Gastrocnemius medialis (tissue), 4 donors: ENCODE results near the gene WRAP53. TPM values are rescaled to one million over a fixed set of nuclear protein-coding genes. Genes with fewer than 3 reads are reported as not detected.

Experiments used
- ATAC-seq, 2 donors: fragments of 150-250 bp; one replicate each; pipeline ENCODE4 v1.9.1; 2016
- DNase-seq, 2 donors: peaks; one replicate each; pipeline ENCODE4 v3.0.0-alpha.2; 2019
- H3K27ac ChIP-seq, 4 donors: fragments of 200-600 bp; sonication (generic); 1 replicate in 1 of 4; 2 replicates in 3 of 4; pipeline ENCODE4 v1.5.1; 2016 to 2018; ENCODE audit warnings: mild to moderate bottlenecking in 2 of 4, moderate library complexity in 1 of 4
- H3K27me3 ChIP-seq, 3 donors: fragments of 200-600 bp; sonication (generic) in 2 of 3; 1 replicate in 1 of 3; 2 replicates in 2 of 3; pipeline versions ENCODE4 v1.5.1 to v1.6.0; 2016 to 2019; ENCODE audit warnings: mild to moderate bottlenecking in 1 of 3, moderate library complexity in 1 of 3
- H3K36me3 ChIP-seq, 2 donors: fragments of 200-600 bp; sonication (generic) in 1 of 2; one replicate each; pipeline ENCODE4 v1.5.1; 2017 to 2018
- H3K4me1 ChIP-seq, 2 donors: fragments of 200-600 bp; sonication (generic) in 1 of 2; one replicate each; pipeline ENCODE4 v1.5.1; 2016 to 2017; ENCODE audit warnings: mild to moderate bottlenecking in 2 of 2
- H3K4me3 ChIP-seq, 4 donors: fragments of 200-600 bp; sonication (generic) in 3 of 4; 1 replicate in 1 of 4; 2 replicates in 3 of 4; pipeline ENCODE4 v1.5.1; 2016 to 2019; ENCODE audit warnings: mild to moderate bottlenecking in 2 of 4
- H3K9me3 ChIP-seq, 3 donors: fragments of 200-600 bp; sonication (generic) in 2 of 3; 1 replicate in 1 of 3; 2 replicates in 2 of 3; pipeline ENCODE4 v1.5.1; 2016 to 2019
- POLR2A ChIP-seq, 2 donors: fragments of 450-650 bp; IDR thresholded peaks; one replicate each; pipeline ENCODE4 v1.6.1; 2017; ENCODE audit warnings: antibody characterized with exemption in 2 of 2, mild to moderate bottlenecking in 2 of 2, moderate library complexity in 2 of 2
- in situ Hi-C, 4 donors: fragments of 200-750 bp; cut with MboI; loops; one replicate each; pipeline versions ENCODE4 v1.15.0 to v1.8.0; 2017; ENCODE audit warnings: low sequenced_read_pairs in 4 of 4
- intact Hi-C: fragments of 100-400 bp; cut with DNase I; formaldehyde crosslinking; loops from one replicate; pipeline ENCODE4 v1.15.1; 2023; ENCODE audit warnings: low total_unique reads
- total RNA-seq, 4 donors: library from RNA; depleted of rRNA; stranded (reverse); fragments of >200 nt; gene quantifications; one replicate each; pipeline versions ENCODE4 v1.1.0 to v1.2.3, GENCODE V29; 2016
- TF ChIP-seq, protein P1 (sequence below), 5 experiments: fragments of 450-650 bp in 3 of 5; fragments of 200-600 bp in 2 of 5; sonication (generic) in 2 of 5; IDR thresholded peaks in 4 of 5; conservative IDR thresholded peaks in 1 of 5; 1 replicate in 4 of 5; 2 replicates in 1 of 5; pipeline ENCODE4 v1.5.1; 2016 to 2019; ENCODE audit warnings: antibody characterized with exemption in 5 of 5, mild to moderate bottlenecking in 3 of 5, moderate library complexity in 3 of 5

The WRAP53 gene
- total RNA-seq, 4 donors from 2014 or later = 2.6 to 5.8 (median 3.7) TPM

DNA sequence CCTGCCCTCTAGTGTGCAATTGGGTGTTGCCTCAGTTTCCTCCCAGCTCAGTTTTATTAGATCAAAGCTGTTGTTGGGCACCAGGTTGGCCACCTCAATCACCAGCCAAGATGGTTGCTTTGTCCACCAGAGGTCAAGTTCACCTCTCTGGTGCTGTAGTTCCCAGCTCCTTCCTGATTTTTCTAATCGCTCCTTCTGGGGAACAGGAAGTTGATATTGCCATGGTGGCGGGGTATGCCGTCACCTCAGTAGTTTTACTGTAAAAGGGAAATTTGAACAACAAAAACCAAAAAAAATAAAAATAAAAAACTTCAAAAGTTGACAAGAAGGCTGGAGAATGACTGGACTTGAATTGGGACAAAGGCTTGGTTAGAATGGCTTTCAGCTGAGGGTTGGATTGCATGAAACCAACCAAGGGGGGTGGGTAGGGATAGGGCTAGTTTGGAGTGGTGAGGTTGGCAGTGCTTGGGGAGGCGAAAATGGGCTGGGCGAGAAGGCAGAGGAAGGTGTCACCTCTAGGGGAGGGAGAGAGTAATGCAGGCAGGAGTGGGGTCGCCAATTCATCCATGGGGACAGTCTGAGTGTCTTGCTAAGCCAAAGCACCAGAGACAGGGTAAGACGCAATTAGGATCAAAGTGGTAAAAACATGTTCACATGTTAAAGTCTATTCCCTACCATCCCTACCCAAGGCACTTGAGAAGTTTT is 22.9 kb downstream of the WRAP53 start:
- intact Hi-C loops = no loop called here
- in situ Hi-C loops = no loop called here
- Histone ChIP-seq H3K4me1 (no peaks in the 10 kb centered on the region), H3K27me3 (peaks cover 41 to 54% (median 53%) of the 10 kb centered on the region in 3 donors), H3K4me3 (no peak overlapping the region), H3K9me3 (no peaks in the 10 kb centered on the region), H3K27ac (no peak overlapping the region), H3K36me3 (no peaks in the 10 kb centered on the region)
- no peak for ATAC-seq
- TF ChIP-seq, protein P1, sequence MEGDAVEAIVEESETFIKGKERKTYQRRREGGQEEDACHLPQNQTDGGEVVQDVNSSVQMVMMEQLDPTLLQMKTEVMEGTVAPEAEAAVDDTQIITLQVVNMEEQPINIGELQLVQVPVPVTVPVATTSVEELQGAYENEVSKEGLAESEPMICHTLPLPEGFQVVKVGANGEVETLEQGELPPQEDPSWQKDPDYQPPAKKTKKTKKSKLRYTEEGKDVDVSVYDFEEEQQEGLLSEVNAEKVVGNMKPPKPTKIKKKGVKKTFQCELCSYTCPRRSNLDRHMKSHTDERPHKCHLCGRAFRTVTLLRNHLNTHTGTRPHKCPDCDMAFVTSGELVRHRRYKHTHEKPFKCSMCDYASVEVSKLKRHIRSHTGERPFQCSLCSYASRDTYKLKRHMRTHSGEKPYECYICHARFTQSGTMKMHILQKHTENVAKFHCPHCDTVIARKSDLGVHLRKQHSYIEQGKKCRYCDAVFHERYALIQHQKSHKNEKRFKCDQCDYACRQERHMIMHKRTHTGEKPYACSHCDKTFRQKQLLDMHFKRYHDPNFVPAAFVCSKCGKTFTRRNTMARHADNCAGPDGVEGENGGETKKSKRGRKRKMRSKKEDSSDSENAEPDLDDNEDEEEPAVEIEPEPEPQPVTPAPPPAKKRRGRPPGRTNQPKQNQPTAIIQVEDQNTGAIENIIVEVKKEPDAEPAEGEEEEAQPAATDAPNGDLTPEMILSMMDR (IDR thresholded peaks at IDR 0.05 in 4 of 5, conservative IDR thresholded peaks at IDR 0.05 in 1 of 5) = no peak
- TF ChIP-seq POLR2A (IDR thresholded peaks at IDR 0.05) = no peak
- no peak for DNase-seq

DNA sequence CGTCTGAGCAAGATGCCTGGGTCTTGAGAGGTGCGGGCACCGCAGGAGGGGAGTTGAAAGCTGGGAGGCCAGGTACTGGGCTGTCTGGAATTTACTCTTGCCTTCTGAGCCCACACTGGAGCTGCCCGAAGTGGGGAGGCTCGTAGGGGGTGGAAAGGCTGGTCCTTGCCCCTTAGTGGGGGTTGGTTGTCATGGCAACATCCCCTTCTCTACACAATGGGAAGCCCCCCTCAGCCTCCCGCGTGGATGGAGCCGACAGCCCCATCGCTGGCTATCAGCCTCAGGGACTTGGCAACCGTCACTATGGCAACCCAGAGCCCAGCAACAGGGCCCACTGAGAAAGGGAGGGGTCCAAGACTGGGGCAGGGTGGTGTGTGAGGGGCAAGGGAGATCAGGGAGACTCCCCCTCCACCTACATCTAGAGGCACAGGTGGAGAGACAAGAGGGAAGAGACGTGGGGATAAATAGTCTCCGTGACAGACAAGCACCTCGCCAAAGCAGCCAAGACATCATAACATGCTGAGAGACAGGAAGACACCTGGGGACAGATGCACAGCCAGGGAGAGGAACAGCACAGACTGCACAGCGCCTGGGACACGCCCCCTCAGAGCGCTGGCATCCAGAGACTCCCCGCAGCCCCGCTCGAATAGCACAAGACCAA is 24.0 kb downstream of the WRAP53 start:
- intact Hi-C loops = no loop called here
- no peaks in the 10 kb centered on the region for H3K9me3 ChIP-seq
- no peak overlapping the region for H3K27ac ChIP-seq
- ATAC-seq (no peak), DNase-seq (no peak)
- TF ChIP-seq POLR2A (IDR thresholded peaks at IDR 0.05) = no peak
- TF ChIP-seq, protein P1 (IDR thresholded peaks at IDR 0.05 in 4 of 5, conservative IDR thresholded peaks at IDR 0.05 in 1 of 5) = no peak
- peaks cover 0 to 9% of the 10 kb centered on the region in 2 donors for H3K4me1 ChIP-seq
- no peak overlapping the region for H3K4me3 ChIP-seq
- in situ Hi-C loops = no loop called here
- H3K27me3 ChIP-seq = peaks cover 43 to 58% (median 53%) of the 10 kb centered on the region in 3 donors
- no peaks in the 10 kb centered on the region for H3K36me3 ChIP-seq

DNA sequence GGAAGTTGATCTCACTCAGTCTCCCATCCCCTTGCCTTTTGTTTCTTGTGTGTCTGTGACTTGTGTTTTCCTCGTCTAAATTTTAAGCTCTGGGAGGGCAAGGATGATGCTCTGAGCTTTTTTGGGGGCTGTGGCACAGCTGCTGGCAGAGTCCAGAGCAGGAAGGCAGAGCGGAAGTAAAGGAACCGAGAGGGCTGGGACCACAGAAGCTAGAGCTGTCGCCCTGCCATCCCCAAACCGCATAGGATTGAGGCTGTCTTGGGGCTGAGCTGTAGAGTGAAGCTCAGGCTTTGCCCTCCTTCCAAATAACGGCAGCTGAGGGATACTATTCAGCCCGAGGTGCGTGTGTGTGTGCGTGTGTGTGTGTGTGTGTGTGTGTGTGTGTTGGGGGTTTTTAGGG is 25.5 kb downstream of the WRAP53 start:
- no peak for ATAC-seq
- intact Hi-C loops (no loop called here), in situ Hi-C loops (no loop called here)
- Histone ChIP-seq H3K4me1 (peaks cover 3 to 16% of the 10 kb centered on the region in 2 donors), H3K4me3 (no peak overlapping the region), H3K36me3 (no peaks in the 10 kb centered on the region), H3K27ac (no peak overlapping the region), H3K27me3 (peaks cover 50 to 67% (median 63%) of the 10 kb centered on the region in 3 donors), H3K9me3 (no peaks in the 10 kb centered on the region)
- DNase-seq = no peak
- no peak for TF ChIP-seq POLR2A (IDR thresholded peaks at IDR 0.05)

DNA sequence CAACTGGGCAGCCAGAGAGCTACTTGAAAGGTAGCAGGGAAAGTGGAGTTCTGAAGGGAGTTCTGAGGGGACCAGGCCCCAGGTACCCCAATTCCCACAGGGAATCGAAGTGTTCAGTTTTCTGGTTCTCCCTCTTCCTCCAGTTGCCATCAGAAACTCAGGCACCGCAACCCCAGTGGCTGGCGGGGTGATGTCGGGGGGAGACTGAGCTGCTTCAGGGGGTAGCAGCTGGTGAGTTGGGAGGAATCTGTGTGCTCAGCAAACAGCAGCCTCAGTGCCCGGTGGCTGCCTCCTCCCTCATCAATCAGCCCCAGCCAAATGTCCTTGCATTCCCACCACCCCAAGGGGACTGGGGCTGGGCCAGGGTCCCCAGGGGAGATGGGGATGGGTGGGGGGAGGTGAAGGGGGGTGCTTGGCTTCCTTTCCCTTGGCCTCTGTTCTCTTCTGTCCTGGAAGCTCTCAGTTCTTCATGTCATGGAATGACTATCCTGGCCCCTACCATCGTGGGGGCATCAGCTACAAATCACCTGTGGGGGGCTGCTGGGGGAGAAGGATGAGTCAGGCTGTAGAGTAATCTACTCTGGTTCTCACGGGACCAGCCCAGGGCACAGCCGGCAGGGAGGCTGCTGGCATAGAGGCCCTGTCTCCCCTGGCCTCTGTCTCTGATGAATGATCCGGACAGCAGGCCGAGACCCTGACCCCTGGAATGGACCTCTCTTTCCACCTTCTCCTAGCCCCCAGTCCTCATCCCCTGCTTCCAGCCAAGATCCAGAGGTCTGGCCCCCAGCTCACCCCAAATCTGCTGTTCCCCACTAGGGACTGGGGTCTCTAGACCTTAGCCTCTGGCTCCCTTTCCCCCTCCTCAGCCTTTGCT is 26.7 kb downstream of the WRAP53 start:
- DNase-seq (no peak), ATAC-seq (no peak)
- H3K27ac ChIP-seq = no peak overlapping the region
- peaks cover 3 to 16% of the 10 kb centered on the region in 2 donors for H3K4me1 ChIP-seq
- no peak overlapping the region for H3K4me3 ChIP-seq
- H3K27me3 ChIP-seq = peaks cover 50 to 75% (median 69%) of the 10 kb centered on the region in 3 donors
- in situ Hi-C loops = no loop called here
- H3K36me3 ChIP-seq = no peaks in the 10 kb centered on the region
- TF ChIP-seq, protein P1 (IDR thresholded peaks at IDR 0.05 in 4 of 5, conservative IDR thresholded peaks at IDR 0.05 in 1 of 5) = no peak
- TF ChIP-seq POLR2A (IDR thresholded peaks at IDR 0.05) = no peak
- intact Hi-C loops = no loop called here
- no peaks in the 10 kb centered on the region for H3K9me3 ChIP-seq
